GM21390 (cell line): Measurements from ENCODE around the gene RASSF1.

Experiments
- ATAC-seq: cut with Tn5 transposase; IDR thresholded peaks from one replicate; pipeline ENCODE4 v1.9.1; 2021; ENCODE audit not compliant: unreplicated experiment

Gene RASSF1

DNA sequence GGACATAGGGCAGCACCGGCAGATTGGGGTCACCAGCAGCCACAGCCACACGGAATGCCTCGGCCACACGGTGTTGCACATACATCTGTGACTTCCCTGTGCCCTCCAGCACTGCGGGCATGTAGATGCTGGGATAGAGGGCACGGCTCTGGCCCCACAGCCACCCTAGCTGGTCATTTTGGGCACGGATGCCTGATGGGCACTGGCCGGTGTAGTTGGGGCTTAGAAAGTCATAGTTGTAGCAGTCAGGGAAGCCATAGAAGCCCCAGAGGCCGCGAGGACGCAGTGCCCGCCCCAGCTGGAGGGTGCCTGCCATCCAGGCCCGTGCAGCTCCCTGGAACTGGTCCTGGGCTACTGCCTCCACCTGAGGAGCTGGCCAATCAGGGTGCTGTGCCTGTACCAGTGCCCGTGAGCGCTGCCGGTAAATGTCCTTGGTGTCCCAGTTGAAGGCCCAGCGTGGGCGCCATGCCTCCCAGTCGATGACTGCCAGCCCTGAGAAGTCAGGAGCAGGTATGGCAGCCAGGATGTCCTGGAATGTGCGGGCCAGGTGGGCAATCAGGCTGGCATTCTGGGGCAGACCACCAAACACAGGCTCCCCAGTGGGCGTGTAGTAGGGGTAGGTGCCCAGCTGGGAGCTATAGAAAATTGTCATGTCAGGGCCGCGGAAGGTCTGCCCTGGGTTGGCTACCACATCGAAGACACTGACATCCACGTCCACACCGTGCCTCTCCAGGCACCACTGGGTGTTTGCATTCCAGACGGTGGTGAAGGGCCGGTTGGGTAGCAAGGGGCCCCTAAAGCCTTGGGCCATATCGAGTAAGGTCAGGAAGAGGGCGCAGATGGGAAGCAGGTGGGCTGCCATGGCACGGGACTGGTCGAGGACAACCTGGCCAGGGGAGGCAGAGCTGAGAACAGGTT is 38.3 kb downstream of the RASSF1 start:
- no peak for ATAC-seq

DNA sequence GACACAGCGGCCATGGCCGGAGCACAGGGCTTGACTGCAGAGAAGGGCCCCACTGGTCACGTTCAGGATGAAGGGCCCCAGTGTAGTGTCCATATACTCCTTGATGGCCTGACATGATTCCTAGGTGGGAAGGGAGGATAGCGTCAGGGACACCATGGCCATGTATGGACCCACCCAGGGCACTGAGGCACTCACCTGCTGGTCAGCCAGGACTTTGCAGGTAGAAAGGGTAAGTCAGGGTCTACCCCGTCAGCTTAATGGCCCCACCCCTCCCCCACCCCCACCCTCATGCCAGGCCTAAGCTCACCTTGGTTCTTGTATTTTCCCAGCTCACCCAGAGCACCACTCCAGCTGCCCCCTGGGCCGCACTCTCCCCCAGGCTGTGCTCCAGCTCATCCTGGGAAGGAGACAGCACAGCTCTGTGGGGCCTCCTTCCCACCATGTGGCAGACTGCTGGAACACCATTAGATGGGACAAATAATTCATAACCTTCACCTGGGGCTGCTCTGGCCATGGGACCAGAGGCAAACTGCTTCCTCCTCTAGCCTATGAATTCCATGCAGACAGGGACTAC is 39.9 kb downstream of the RASSF1 start:
- no peak for ATAC-seq

DNA sequence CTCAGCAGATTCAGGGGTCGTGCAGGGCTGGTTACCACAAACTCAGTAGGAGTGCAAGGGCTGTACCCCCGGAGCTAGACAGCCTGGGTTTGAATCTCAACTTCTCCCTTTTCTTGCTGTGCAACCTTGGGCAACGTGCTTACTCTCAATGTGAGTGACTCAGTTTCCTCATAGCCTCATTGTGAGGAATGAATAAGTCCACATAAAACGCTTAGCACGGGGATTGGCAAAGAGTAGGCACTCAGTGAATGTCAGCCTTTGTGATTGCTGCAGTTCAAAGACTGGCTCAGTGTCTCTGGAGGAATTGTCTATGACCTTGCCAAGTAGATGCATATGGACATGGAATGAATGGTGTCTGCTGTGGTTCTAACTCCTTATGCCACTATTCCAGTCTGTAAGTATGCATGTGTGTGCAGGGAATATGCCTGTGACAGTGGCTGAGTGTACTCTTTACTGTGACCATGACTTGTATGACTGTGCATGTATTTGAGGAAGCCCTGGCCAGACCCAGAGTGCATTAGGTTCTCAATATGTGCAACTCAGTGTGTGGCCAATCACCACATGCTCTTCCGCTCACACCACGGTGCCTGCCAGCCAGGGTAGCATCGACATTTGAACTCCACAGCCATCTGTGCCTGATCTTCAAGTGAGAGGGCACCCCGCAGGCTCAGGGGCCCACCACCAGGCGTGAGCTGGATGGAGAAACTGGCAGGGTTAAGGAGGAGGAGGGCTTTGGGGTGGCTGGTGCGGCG is 40.5 kb downstream of the RASSF1 start:
- ATAC-seq, result no peak

DNA sequence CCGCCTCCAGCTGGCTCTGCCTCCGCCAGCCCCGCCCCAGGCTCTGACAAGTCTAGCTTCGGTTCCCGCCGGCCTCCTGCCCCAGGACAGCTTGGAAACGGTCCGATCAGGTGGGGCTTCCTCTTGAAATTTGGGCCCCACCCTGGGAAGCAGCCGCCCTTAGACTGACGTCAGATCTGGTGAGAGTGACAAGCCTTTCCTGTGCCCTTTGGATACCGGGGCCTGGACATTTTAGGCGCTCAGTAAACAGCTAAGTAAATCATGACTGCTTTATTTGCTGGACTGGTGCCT is 41.1 kb downstream of the RASSF1 start:
- no peak for ATAC-seq

DNA sequence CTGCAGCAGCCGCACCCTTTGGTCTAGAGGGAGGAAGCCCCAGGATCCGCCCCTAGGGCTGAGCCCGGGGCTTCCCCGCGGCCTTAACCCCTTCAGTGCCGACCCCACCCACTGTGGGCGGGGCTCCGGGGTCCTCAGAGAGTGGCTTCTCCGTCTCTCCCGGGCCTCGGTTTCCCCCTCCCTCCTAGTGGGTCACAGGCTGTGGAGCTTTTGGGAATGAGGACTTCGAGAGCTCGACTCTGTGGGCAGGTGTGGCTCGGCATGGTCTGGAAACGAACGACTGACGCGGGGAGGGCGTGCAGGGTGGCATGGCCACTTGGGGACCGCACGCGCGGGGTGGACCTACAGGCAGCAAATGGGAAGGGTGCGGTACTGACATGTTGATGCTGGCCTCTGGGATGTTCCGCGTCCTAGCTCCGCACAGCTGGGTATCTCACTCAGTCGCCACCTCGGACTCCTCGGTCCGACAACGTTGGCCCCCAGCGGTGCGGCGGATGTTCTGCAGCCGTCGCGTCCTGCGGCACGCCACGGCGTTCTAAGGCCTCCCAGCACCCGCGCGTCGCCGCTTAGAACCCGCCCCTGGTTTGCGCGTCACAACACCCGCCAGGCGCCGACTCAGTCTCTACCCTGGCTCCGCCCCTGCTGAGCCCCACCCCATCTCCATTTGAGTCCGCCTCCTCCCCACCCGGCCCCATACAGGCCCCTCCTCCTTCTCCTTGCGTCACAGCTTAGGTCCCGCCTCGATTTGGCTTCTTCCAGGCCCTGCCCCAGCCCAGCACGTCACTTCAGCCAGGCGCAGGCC is 41.6 kb downstream of the RASSF1 start, which contains the start of the genes HYAL3 and NAA80:
HYAL3 (minus strand) TSS at position 570 of the 802 bp plus-strand sequence. CDS start 3,803 bp downstream, outside the sequence.
NAA80 (minus strand) TSS at position 570 of the 802 bp plus-strand sequence. CDS start 1,942 bp downstream, outside the sequence.
- peak; percentile 84 for ATAC-seq

DNA sequence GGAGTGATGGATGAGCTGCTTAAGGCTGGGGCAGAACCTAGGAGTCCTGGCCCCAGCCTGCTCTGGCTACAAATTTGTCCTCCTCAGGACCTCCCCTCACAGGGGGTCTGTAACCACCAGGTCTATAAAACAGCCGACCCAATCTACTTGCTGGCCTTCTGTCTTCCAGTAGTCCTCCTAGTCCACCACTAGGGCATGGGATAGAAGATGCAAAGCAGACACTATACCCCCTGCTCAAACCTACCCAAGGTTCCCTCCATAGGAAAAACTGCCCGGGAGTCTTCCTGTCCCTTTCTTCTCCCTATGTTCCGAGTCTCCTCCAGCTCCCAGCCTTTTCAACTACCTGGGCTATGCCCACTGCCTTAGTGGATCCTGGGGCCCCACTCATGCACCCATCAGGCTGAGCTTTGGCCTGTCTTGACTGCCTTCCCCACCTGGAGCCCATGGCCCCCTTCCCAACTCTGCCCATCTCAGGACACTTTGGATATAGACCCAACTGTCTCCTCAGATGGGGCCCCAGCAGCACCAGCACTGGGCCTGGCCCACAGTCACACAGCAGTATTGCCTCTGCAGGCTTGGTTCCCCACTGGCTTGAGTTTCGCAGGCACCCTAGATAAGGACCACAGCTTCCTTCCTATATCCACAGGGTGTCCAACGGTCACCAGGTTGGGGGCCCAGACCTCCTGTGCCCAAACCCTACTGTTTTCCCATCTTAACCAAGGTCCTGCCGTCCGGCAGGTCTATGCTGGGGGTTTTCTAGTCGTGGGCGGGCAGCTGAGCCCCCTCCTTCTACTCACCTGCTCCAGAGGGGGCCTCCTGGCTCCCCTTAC is 42.5 kb downstream of the RASSF1 start:
- no peak for ATAC-seq

DNA sequence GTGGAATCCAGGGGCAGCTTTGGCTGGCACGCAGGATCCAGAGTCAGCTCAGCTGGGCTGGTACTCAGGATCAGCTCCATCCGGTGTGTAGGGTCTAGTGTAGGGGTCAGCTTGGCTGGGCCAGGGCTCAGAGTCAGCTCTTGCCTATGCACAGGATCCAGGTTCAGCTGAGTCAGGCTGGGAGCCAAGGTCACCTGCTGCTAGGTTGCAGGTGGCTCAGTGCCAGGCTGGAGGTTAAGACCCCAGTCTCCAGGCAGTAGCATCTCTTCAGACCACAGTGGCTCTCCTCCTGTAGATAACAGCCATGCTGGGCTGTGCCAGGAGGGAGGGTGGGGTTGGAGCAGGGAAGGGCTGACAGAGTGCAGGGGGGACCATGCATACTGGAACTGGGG is 43.3 kb downstream of the RASSF1 start:
- no peak for ATAC-seq

DNA sequence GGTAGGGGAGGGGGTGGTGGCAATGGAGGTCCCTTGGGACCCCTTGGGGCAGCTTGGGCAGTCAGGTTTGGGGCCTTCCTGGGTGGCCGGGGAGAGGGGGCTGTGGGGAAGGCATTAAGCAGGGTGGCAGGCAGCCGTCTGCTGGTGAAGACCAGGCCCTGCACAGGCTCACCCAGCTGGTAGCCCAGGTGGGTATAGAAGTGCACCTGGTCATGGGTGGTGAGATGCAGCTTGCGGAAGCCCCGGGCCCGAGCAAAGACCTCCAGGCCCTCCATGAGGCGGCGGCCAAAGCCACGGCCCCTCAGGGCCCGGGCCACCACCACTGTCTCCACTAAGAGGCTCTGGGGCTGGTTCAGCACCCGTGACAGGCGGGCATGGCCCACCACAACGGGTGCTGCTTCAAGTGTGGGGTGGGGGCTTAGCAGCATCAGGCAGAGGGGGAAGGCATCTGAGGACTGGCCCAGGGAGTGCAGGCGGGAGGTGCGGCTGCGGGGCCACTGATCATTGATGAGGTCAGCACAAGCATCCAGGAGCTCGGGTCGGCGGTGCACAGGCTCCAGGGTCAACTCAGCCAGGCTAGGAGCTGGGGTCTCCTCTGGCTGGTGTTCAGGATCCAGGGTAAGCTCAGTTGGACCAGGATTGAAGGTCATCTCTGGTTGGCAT is 43.8 kb downstream of the RASSF1 start:
- no peak for ATAC-seq

DNA sequence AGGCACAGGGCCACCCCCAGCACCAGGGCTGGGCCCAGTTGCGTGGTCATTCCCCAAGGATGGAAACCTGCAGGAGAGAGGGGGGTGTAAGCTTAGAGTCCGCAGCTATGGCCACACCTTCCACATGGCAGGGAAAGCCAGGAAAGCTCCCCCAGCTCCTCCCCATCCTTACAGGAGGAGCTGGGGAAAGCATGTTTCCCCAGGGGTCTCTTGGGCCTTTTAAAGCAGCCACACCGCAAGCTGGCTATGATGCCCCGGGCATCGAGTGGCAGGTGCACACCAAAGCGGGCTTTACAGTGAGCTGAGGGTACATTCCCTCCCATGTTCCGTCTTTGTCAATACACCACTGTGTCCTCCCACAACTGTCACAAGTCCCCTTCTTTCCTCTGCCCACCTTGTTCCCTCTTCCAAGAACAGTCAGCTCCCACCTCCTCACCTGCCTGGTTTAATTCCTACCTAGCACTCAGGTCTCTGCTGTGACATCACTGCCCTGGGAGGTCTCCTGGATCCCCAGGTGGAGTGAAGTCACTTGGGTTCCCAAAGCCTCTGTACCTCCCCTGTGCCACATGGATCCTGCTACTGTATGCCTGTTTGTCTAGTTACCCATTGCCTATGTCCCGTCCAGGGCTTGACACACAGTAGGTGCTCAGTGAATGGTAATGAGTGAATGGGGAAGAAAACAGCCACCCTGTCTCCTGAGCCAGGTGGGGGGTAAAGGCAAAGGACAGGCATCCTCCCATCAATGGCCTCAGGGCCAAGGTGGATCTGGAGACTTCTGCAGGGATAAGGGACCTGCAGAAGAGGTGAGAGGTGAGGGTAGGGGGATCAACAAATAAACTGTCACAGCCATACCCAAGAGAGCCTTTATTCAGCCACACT is 44.8 kb downstream of the RASSF1 start:
- no peak for ATAC-seq

DNA sequence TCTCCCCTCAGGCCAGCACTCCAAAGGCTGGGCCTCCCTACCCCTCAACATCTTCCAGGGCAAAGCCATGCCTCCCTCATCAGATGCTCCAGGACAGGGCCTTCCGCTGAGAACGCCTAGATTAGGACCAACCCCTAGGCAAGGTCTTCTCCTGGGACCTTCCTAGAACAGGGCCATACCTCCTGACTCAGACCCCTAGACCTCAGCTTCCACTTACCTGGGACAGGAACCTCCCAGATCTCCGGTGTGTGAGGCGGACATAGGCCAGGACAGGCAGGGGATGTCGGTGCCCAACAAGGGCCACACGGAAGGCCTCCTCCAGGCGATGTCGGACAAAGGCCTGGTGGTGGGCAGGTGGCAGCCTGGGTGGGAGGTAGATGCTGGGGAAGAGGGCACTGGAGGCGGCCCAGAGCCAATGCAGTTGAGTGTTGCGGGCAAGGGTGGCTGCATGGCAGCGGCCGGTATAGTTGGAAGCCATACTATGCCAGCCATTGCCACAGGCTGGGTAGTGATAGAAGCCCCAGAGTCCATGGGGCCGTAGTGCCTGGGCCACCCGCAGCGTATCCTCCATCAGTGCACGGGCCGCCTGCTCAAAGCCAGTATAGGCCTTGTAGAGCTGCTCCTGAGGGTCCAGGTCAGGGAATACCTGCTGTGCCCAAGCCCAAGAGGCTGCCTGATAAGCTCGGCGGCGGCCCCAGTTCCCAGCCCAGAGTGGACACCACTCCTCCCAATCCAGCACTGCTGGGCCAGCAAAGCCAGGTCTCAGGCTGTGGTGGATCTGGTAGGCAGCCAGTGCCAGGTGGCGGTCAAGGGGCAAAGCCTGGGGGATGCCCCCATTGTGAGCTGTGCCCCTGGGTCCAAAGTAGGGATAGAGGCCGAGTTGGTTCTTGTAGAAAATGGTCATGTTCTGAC is 45.9 kb downstream of the RASSF1 start:
- no peak for ATAC-seq

DNA sequence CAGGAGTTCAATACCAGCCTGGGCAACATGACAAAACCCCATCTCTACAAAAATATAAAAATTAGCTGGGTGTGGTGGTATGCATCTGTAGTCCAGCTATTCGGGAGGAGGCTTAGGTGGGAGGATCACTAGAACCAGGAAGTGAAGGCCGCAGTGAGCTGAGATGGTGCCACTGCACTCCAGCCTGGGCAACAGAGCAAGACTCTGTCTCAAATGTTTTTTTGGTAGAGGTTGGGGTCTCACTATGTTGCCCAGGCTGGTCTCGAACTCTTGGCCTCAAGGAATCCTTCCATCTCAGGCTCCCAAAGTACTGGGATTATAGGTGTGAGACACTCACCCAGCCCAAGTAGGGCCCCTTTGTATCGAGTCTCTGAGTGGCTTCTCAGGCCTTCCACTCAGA is 46.5 kb downstream of the RASSF1 start:
- no peak for ATAC-seq

DNA sequence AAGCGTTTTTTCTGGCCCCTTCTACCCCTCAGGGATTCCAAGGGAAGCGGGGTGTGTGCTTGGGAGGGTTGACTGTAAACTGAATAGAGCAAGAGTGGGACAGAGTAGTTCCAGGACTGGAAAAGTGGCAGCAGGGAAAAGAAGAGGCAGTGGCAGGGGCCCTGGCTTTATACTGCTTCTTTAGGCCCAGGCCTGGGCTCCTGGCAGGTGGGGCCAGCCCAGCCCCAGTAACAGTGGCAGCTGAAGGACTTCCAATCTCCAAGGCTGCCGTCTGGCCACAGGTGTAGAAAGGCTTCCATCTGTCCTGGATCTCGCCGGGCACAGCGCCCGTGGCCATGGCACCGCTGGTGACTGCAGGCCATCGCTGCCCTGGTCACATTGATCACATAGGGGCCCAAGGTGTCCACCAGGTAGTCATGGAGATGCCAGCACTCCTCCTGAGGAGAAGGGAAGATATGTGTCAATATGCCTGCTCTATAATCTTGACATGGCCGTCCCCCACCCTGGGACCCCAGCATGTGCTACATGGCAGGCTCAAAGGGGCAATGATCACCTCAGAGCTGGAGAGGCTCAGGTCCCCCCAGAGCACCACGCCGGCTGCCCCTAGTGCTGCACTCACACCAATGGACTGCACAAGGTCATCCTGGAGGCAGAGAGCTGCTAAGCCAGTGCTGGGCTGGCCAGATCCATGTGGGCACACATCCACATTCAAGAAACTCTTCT is 47.4 kb downstream of the RASSF1 start:
- no peak for ATAC-seq

DNA sequence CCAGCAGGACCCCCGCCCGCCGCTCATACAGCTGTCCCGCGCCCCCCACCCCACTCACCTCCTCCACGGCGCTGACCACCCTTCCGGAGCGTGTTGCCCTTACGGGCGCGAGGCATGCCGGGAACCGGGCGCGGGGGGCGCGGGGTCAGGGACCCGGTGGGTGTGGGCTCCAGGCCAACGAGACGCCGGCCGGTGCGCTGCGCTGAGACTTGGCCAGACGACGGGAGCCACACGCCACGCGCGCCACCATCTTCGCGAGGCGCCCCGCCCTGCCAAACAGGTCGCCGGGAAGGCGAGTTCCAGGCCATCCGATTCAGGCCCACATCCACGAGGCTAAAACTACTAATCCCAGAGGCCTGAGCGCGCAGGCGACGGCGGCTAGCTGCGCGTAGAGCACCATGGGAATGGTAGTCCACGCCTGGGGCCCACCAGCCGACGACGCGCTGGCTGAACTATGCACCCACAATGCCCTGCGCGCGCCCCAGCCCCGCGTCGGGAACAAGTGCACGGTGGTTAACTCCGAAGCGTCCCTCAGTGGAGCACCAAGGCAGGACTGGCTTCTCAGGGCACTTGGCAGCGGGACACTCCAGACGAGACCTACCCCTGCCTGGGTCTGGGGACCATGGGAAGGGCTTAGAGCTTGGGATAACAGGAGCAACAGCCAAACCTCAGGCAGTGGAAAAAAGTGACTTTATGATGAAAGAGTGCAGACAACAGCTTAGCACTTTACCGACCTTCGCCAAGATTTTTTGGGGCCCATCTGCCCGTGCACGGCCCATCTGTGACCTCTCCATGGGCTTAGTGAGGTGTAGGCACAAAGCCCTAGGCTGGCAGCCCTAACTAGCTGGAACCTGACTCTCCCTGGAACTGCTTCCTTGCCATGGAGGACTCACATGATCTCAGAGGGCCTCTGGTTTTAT is 48.2 kb downstream of the RASSF1 start, which contains the start of gene IFRD2:
IFRD2 (minus strand) TSS at position 271 of the 920 bp plus-strand sequence; CDS start at position 116, 155 bp downstream.
- ATAC-seq, result peak; percentile 94

DNA sequence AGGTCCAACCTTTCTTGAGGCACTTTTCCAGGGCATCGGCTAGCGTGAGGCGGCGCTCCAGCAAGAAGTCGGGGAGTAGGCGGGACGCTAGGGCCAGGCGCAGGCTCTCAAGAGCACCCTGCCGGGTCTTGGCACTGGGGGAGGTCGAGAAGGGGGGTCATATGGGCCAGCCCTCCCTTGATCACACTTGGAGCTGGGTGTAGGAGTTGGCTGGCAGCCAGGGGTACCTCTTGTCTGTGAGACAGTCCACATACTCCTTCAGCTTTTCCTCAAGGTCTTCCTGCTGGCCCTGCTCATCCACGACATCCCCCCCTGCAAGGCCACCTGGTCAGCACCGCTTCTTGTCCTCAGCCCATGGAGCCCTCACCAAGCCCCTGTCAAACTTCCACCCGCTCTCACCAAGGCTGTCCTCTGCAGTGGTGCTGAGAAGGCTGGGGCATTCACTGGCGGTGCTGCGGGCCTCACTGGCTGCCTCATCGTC is 50.4 kb downstream of the RASSF1 start:
- no peak for ATAC-seq

DNA sequence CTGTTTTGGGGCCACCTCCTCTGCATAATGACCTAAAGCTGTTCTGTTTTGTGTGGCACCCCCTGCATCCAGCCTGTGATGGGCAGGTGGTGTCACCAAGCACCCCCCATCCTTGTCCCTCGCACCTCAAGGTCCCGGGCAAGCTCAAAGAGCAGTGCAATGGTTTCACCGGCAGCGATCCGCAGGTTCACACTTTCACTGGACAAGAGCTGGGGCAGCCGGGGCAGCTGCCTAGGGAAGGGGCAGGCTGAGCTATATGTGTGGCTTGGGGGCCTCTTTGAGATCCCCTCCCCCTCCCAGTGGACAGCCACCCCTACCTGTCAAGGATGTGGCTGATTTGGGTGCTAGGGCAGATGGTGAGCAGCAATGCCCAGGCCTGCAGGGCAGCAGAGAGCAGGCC is 51.5 kb downstream of the RASSF1 start:
- no peak for ATAC-seq
